GM21786 (cell line): Measurements from ENCODE around the gene HOXB8.

Experiments used
- ATAC-seq: cut with Tn5 transposase; IDR thresholded peaks from one replicate; pipeline ENCODE4 v1.9.1; 2021; ENCODE audit not compliant: unreplicated experiment

The HOXB8 gene

GRCh38 chr17:48611213-48611612 is 3.9 kb downstream of the HOXB8 start:
- no peak for ATAC-seq

- no peak for ATAC-seq
Observed at GRCh38 chr17:48610282-48611211, 4.5 kb downstream of the HOXB8 start, which contains the start of gene HOXB7. Gene HOXB7 (minus strand): TSS chr17:48611017. CDS start chr17:48610918, 99 bp downstream.

GRCh38 chr17:48609759-48610281 is 5.3 kb downstream of the HOXB8 start:
- ATAC-seq, result no peak

- ATAC-seq, result no peak
Observed at GRCh38 chr17:48609033-48609432, 6.1 kb downstream of the HOXB8 start.

- ATAC-seq, result no peak
Observed at GRCh38 chr17:48608494-48608834, 6.6 kb downstream of the HOXB8 start.

GRCh38 chr17:48606892-48607614 is 8.0 kb downstream of the HOXB8 start:
- no peak for ATAC-seq

GRCh38 chr17:48605991-48606891 is 8.9 kb downstream of the HOXB8 start:
- ATAC-seq, result no peak

GRCh38 chr17:48605409-48605919 is 9.6 kb downstream of the HOXB8 start:
- ATAC-seq, result no peak

GRCh38 chr17:48604770-48605329 is 10.2 kb downstream of the HOXB8 start, which contains the start of gene HOXB6:
Gene HOXB6 (minus strand): TSS chr17:48604986. CDS start chr17:48598150, 6,836 bp downstream.
- ATAC-seq, result no peak

- no peak for ATAC-seq
Observed at GRCh38 chr17:48603959-48604769, 10.9 kb downstream of the HOXB8 start.

GRCh38 chr17:48601539-48602425 is 13.3 kb downstream of the HOXB8 start:
- no peak for ATAC-seq

- no peak for ATAC-seq
Observed at GRCh38 chr17:48601207-48601538, 13.9 kb downstream of the HOXB8 start.

- ATAC-seq, result no peak
Observed at GRCh38 chr17:48600244-48601098, 14.6 kb downstream of the HOXB8 start.

- no peak for ATAC-seq
Observed at GRCh38 chr17:48599354-48599753, 15.7 kb downstream of the HOXB8 start.

GRCh38 chr17:48598736-48599135 is 16.4 kb downstream of the HOXB8 start:
- no peak for ATAC-seq

- ATAC-seq, result no peak
Observed at GRCh38 chr17:48597778-48598631, 17.1 kb downstream of the HOXB8 start.

- ATAC-seq, result no peak
Observed at GRCh38 chr17:48597528-48597777, 17.6 kb downstream of the HOXB8 start.
